ENCODE data around the gene MED17.
"Not testable (repeated sequence)": the region's sequence is repeated elsewhere in the genome, so short reads cannot be mapped to it uniquely, and the experiment has no call there.

MED17 gene, protein sequence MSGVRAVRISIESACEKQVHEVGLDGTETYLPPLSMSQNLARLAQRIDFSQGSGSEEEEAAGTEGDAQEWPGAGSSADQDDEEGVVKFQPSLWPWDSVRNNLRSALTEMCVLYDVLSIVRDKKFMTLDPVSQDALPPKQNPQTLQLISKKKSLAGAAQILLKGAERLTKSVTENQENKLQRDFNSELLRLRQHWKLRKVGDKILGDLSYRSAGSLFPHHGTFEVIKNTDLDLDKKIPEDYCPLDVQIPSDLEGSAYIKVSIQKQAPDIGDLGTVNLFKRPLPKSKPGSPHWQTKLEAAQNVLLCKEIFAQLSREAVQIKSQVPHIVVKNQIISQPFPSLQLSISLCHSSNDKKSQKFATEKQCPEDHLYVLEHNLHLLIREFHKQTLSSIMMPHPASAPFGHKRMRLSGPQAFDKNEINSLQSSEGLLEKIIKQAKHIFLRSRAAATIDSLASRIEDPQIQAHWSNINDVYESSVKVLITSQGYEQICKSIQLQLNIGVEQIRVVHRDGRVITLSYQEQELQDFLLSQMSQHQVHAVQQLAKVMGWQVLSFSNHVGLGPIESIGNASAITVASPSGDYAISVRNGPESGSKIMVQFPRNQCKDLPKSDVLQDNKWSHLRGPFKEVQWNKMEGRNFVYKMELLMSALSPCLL

GRCh38 chr11:93784145-93784934 is at the start of gene MED17:
Gene MED17, plus strand, starts transcription at chr11:93784282. Its CDS starts 232 bp downstream, at chr11:93784514.
- peak; percentile 81 to 88 for DNase-seq (ENCODE audit: low read depth in 2 of 2)

DNA sequence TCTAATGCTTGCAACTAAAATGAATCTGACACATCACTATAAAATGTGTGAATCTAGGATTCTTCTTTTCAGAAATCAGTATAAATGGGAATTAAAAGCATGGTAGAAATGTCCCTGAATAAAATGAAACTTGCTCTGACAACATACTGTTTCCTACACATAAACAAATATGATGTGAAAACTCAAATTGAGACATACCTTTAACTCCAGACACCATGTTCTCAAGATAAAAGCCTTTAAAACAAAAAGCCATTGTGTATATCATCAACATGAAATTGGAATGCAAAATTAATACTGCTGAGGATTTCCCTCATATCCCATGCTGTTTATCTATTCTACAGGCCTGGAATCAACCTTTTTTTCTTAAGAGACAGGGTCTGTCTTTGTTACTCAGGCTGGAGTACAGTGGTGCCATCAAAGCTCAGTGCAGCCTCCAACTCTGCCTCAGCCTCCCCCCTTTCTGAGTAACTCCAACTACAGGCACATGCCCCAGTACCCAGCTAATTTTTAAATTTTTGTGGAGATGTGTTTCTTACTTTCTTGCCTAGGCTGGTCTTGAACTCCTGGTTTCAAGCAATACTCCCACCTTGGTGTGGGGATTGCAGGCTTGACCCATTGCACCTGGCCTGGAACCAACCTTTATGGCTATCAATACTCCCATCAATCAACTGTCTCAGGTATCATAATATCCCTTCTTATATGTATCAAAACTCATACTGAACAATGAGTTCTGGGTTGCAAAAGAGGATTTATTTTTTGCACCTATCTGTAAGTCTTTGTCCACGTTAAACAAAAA is 49.5 kb upstream of the MED17 start:
- DNase-seq (ENCODE audit: low read depth in 2 of 2), result no peak

DNA sequence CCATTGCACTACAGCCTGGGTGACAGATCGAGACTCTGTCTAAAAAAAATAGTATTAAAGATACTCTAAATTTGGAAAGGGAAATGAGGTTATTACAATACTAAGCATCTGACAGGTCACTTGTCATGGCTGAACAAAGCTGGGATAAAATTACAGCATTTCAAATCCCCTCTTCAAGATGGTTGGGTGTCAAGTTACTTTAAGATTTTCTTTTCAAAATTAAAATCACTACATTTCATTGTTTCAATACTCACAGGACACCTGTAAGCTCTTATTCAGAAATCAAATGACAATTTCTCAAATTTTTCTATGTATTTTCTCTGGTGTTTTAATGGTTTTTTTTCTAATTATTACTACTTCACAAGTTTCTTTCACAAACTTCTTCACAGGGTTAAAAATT is 48.5 kb upstream of the MED17 start:
- no peak for DNase-seq (ENCODE audit: low read depth in 2 of 2)

DNA sequence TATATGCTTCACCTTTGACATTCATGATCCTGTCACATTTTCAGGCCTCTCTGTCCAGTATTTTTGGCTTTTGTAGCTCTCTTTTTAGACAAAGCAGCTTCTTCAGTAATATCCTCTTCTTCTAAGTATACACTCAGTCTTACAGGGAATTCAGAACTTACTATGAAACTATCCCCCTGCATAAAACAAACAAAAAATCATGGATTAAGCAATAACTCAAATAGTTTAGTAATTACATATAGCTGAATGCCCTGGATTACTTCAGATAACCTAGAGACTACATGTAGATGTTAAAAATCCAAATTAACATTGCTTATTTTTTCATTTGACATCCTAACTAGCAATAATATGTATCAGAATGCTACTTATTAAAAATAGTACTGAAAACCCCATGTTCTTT is 48.0 kb upstream of the MED17 start:
- DNase-seq (ENCODE audit: low read depth in 2 of 2), result no peak

GRCh38 chr11:93737904-93738612 is 46.0 kb upstream of the MED17 start:
- no peak for DNase-seq (ENCODE audit: low read depth in 2 of 2)

DNA sequence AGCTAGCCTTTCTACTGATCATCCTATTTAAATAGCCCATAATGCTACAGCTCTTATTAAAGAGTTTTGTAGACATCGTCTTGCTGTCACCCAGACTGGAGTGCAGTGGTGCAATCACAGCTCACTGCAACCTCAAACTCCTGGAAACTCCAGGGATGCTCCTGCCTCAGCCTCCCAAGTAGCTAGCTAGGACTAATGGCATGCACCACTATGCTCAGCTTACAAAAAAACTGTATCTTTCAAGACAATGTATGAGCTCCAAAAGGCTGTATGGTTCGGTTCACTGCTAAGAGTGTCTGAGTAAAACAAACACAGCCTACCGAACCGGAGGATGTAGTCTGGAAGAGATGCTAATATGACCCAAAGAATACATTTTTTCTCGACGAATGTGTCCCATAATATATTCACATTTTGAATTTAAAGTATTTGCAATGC is 45.4 kb upstream of the MED17 start:
- no peak for DNase-seq (ENCODE audit: low read depth in 2 of 2)

- peak; percentile 16 to 34 for DNase-seq (ENCODE audit: low read depth in 2 of 2)
Measured at GRCh38 chr11:93740031-93740729, 43.9 kb upstream of the MED17 start.

GRCh38 chr11:93740730-93741093 is 43.4 kb upstream of the MED17 start:
- peak; percentile 49 to 51 for DNase-seq (ENCODE audit: low read depth in 2 of 2)

DNA sequence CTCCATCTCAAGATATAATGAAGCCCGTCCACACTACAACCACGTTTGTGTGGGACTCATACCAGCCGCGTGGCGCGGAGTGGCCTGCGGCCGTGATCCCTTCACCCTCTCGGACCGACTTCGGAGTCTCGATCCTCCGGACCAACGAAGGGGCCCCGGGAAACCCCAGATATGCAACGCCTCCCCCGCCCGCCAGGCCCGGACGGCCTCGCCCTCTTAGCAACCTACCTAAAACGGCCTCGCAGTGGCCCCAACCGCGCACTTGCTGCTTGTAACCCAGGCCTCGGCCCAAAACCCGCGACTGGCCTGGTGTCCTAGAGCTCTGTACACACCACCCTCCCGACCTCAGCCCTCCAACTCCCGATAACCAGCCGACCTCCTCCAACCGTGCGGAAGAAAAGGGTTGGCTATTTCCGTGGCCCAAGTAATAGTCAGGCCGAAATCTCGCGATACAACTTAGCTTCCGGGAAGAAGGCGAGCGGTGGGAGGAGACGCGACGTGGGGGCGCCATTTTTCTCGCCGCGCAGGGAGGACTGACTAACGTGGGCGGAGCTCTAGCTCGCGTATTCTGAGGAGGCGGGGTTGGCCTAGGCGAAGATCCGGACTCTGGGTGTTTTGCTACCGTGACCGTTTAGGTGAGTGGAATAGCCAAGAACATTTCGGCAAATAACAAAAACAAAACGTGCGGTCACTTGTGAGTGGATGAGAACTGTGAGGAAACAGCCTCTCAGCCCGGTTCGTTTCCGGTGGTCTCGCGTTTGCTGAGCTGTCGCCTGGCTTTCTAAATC is 42.8 kb upstream of the MED17 start, which contains the start of the genes C11orf54 and TAF1D:
TSS of gene C11orf54 (plus strand) at position 579 of the 788 bp plus-strand sequence. CDS start 5,722 bp downstream, outside the sequence.
TSS of gene TAF1D (minus strand) at position 402 of the 788 bp plus-strand sequence. CDS start 2,191 bp downstream, outside the sequence.
- DNase-seq (ENCODE audit: low read depth in 2 of 2), result peak; percentile 93 to 95

- DNase-seq (ENCODE audit: low read depth in 2 of 2), result no peak
Measured at GRCh38 chr11:93741882-93742226, 42.2 kb upstream of the MED17 start.

DNA sequence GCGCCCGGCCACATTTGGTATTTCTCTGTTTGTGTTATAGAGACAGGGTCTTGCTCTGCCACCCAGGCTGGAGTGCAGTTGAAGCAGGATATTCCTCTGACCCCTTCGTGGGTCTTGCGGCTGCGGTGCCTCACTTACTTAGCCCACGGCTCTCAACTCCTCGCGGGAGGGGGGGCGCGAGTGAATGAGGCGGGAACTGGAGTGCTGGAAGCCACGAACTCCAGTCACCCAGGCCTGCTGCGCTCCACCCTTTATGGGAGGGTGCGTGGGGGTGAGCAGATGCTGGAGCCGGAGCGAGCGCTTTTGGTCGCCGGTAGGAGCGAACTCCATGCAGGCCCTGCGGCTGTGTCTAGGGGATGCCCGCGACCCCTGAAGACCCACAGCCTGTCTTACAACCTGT is 40.8 kb upstream of the MED17 start:
- no peak for DNase-seq (ENCODE audit: low read depth in 2 of 2)

DNA sequence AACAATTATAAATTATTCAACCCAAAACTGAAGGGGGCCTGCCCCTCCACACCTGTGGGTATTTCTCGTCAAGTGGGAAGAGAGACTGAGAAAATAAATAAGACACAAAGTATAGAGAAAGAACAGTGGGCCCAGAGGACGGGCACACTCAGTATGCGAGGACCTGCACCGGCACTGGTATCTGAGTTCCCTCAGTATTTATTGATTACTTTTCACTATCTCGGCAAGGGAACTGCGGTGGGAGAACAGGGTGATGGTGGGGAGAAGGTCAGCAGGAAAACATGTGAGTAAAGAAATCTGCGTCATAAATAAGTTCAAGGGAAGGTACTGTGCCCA is 39.4 kb upstream of the MED17 start:
- no peak for DNase-seq (ENCODE audit: low read depth in 2 of 2)

GRCh38 chr11:93745005-93745755 is 38.9 kb upstream of the MED17 start:
- not testable (repeated sequence) for DNase-seq (ENCODE audit: low read depth in 2 of 2)

DNA sequence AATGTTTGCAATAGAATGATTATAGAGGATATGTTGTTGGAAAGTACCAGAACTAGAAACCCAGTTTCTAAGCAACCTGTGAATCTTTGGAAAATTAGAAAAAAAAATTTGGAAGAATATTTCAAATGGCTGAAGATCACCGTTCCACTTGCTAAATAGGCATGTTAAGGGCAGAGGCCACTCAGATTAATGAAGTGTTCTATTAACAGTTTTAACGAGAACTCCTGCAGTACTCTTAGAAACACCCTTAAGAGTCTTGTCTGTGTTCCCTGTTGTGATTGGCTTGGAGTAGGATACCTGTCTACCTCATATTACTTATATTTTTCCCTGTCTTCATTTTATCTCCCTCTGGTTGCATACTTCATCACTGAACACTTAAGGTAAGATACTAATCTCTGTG is 38.0 kb upstream of the MED17 start:
- no peak for DNase-seq (ENCODE audit: low read depth in 2 of 2)

- DNase-seq (ENCODE audit: low read depth in 2 of 2), result no peak
Measured at GRCh38 chr11:93747122-93747521, 37.0 kb upstream of the MED17 start.

GRCh38 chr11:93751001-93751400 is 33.1 kb upstream of the MED17 start:
- no peak for DNase-seq (ENCODE audit: low read depth in 2 of 2)

DNA sequence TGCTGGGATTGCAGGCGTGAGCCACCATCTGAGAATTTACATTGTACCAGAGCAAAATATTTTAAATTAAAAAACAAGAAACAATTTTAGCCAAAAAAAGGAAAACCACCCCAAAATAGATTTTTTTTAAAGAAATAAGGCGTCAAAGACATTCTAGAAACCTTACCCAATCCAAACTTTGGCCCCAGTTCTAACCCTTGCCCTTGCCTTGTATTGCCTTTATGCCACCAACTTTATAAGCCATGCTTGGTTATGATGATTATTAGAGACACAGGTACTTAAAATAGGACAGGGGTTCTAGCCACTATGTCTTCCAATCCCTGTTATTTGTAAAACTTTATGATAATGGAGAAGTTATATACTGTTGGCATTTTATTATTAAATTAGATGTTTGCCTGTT is 30.8 kb upstream of the MED17 start:
- DNase-seq (ENCODE audit: low read depth in 2 of 2), result no peak

- no peak for DNase-seq (ENCODE audit: low read depth in 2 of 2)
Measured at GRCh38 chr11:93756748-93757147, 27.3 kb upstream of the MED17 start.

GRCh38 chr11:93757301-93757700 is 26.8 kb upstream of the MED17 start:
- DNase-seq (ENCODE audit: low read depth in 2 of 2), result no peak

Data from stimulated activated CD4-positive, alpha-beta T cell treated with anti-CD3 and anti-CD28 coated beads, Interleukin-15, amount 100 ng/mL, for 48 hours (primary cell).